HepG2 (cell line): ENCODE results near the gene NDEL1. TPM values are rescaled to one million over a fixed set of nuclear protein-coding genes. Genes with fewer than 3 reads are reported as not detected.

Experiments
- BATF2 ChIP-seq: sonication (generic); formaldehyde crosslinking; IDR thresholded peaks from 2 replicates; pipeline ENCODE4 v1.8.0; 2022; ENCODE audit warnings: mild to moderate bottlenecking, missing genetic modification reagents, moderate library complexity
- GATAD1 ChIP-seq: IDR thresholded peaks from 2 replicates; pipeline ENCODE4 v1.6.1; 2016; ENCODE audit warnings: missing genetic modification reagents, missing compliant biosample characterization
- HIVEP1 ChIP-seq: sonication (generic); formaldehyde crosslinking; IDR thresholded peaks from 2 replicates; pipeline ENCODE4 v1.4.0; 2020; ENCODE audit warnings: mild to moderate bottlenecking, missing genetic modification reagents
- NCOA1 ChIP-seq: sonication (generic); formaldehyde crosslinking; IDR thresholded peaks from 2 replicates; pipeline ENCODE4 v1.9.0; 2021; ENCODE audit warnings: missing genetic modification reagents
- PPARG ChIP-seq: conservative IDR thresholded peaks from 2 replicates; pipeline ENCODE4 v1.6.1; 2016; ENCODE audit warnings: missing biosample characterization, missing genetic modification reagents
- SP2 ChIP-seq: sonication (generic); formaldehyde crosslinking; IDR thresholded peaks from 2 replicates; pipeline ENCODE4 v1.5.1; 2020; ENCODE audit warnings: mild to moderate bottlenecking, missing genetic modification reagents
- SPEN ChIP-seq: sonication (generic); formaldehyde crosslinking; IDR thresholded peaks from 2 replicates; pipeline ENCODE4 v1.5.1; 2020; ENCODE audit warnings: low read depth, mild to moderate bottlenecking, missing genetic modification reagents
- ZC3H13 ChIP-seq: sonication (generic); formaldehyde crosslinking; IDR thresholded peaks from 2 replicates; pipeline ENCODE4 v1.8.1; 2023; ENCODE audit warnings: mild to moderate bottlenecking, missing genetic modification reagents, moderate library complexity
- ZMYM4 ChIP-seq: sonication (generic); formaldehyde crosslinking; IDR thresholded peaks from 2 replicates; pipeline ENCODE4 v1.8.1; 2023; ENCODE audit warnings: mild to moderate bottlenecking, missing genetic modification reagents
- ZNF317 ChIP-seq: sonication (generic); formaldehyde crosslinking; IDR thresholded peaks from 2 replicates; pipeline ENCODE4 v1.5.0; 2020; ENCODE audit warnings: mild to moderate bottlenecking, missing genetic modification reagents
- ZNF576 ChIP-seq: sonication (generic); formaldehyde crosslinking; IDR thresholded peaks from 2 replicates; pipeline ENCODE4 v1.4.0; 2020; ENCODE audit warnings: mild to moderate bottlenecking, missing genetic modification reagents
- ZNF639 ChIP-seq: conservative IDR thresholded peaks from 2 replicates; pipeline ENCODE4 v1.6.1; 2018; ENCODE audit warnings: missing genetic modification reagents
- polyA plus RNA-seq, 8 experiments: library from polyadenylated mRNA; depleted of rRNA in 3 of 8; stranded (reverse) in 7 of 8; unstranded in 1 of 8; fragments of >200 nt; fragmentation: Illumina TruSeq in 4 of 8; extraction: Trizol in 4 of 8; gene quantifications; 2 replicates each; pipeline versions ENCODE4 v1.2.1 to v1.2.3, GENCODE V29; 2011 to 2016; ENCODE audit warnings: low read depth in 4 of 8, missing spikeins in 1 of 8, mixed read lengths in 1 of 8; ENCODE audit not compliant: insufficient read depth in 1 of 8
- total RNA-seq, 5 experiments: library from RNA; depleted of rRNA; stranded (reverse); fragments of >200 nt; fragmentation: Illumina TruSeq; extraction: Trizol; gene quantifications; 2 replicates each; pipeline ENCODE4 v1.2.3, GENCODE V29; 2016; ENCODE audit warnings: low read depth in 1 of 5
- TF ChIP-seq, protein P1 (sequence below): sonication (generic); formaldehyde crosslinking; IDR thresholded peaks from 2 replicates; pipeline ENCODE4 v1.5.1; 2020; ENCODE audit warnings: mild to moderate bottlenecking, missing genetic modification reagents, borderline replicate concordance
- TF ChIP-seq, protein P2 (sequence below): sonication (generic); formaldehyde crosslinking; IDR thresholded peaks from 2 replicates; pipeline ENCODE4 v1.8.0; 2022; ENCODE audit warnings: mild to moderate bottlenecking, missing genetic modification reagents, borderline replicate concordance
- TF ChIP-seq, protein P3 (sequence below): sonication (generic); formaldehyde crosslinking; IDR thresholded peaks from 2 replicates; pipeline ENCODE4 v1.4.0; 2020; ENCODE audit warnings: missing genetic modification reagents, low read depth, mild to moderate bottlenecking, borderline replicate concordance
- TF ChIP-seq, protein P4 (sequence below): sonication (generic); formaldehyde crosslinking; IDR thresholded peaks from 2 replicates; pipeline ENCODE4 v1.5.0; 2020; ENCODE audit warnings: missing genetic modification reagents

The NDEL1 gene
- total and polyA plus RNA-seq, 2 of the 13 experiments (the other 11 are each of a cell fraction or from before 2014, with no cell fraction given) = 59.8 to 153 TPM

GRCh38 chr17:8435245-8436168 is at the start of gene NDEL1 (continued):
- TF ChIP-seq, protein P1, sequence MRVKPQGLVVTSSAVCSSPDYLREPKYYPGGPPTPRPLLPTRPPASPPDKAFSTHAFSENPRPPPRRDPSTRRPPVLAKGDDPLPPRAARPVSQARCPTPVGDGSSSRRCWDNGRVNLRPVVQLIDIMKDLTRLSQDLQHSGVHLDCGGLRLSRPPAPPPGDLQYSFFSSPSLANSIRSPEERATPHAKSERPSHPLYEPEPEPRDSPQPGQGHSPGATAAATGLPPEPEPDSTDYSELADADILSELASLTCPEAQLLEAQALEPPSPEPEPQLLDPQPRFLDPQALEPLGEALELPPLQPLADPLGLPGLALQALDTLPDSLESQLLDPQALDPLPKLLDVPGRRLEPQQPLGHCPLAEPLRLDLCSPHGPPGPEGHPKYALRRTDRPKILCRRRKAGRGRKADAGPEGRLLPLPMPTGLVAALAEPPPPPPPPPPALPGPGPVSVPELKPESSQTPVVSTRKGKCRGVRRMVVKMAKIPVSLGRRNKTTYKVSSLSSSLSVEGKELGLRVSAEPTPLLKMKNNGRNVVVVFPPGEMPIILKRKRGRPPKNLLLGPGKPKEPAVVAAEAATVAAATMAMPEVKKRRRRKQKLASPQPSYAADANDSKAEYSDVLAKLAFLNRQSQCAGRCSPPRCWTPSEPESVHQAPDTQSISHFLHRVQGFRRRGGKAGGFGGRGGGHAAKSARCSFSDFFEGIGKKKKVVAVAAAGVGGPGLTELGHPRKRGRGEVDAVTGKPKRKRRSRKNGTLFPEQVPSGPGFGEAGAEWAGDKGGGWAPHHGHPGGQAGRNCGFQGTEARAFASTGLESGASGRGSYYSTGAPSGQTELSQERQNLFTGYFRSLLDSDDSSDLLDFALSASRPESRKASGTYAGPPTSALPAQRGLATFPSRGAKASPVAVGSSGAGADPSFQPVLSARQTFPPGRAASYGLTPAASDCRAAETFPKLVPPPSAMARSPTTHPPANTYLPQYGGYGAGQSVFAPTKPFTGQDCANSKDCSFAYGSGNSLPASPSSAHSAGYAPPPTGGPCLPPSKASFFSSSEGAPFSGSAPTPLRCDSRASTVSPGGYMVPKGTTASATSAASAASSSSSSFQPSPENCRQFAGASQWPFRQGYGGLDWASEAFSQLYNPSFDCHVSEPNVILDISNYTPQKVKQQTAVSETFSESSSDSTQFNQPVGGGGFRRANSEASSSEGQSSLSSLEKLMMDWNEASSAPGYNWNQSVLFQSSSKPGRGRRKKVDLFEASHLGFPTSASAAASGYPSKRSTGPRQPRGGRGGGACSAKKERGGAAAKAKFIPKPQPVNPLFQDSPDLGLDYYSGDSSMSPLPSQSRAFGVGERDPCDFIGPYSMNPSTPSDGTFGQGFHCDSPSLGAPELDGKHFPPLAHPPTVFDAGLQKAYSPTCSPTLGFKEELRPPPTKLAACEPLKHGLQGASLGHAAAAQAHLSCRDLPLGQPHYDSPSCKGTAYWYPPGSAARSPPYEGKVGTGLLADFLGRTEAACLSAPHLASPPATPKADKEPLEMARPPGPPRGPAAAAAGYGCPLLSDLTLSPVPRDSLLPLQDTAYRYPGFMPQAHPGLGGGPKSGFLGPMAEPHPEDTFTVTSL = no peak
- no peak for TF ChIP-seq BATF2 (CRISPR knock-in tag)
- TF ChIP-seq, protein P2, sequence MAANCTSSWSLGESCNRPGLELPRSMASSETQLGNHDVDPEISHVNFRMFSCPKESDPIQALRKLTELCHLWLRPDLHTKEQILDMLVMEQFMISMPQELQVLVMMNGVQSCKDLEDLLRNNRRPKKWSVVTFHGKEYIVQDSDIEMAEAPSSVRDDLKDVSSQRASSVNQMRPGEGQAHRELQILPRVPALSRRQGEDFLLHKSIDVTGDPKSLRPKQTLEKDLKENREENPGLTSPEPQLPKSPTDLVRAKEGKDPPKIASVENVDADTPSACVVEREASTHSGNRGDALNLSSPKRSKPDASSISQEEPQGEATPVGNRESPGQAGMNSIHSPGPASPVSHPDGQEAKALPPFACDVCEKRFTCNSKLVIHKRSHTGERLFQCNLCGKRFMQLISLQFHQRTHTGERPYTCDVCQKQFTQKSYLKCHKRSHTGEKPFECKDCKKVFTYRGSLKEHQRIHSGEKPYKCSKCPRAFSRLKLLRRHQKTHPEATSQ (CRISPR knock-in tag) = no peak
- peak; percentile 63 for TF ChIP-seq GATAD1 (CRISPR knock-in tag)
- no peak for TF ChIP-seq SP2
- TF ChIP-seq ZC3H13 = peak; percentile 66; the same call in 1 of the 2 replicates
- TF ChIP-seq SPEN (CRISPR knock-in tag) = peak; percentile 59; the same call in 1 of the 2 replicates
- peak; percentile 56 for TF ChIP-seq ZMYM4 (CRISPR knock-in tag)
- TF ChIP-seq HIVEP1 (CRISPR knock-in tag) = no peak
- no peak for TF ChIP-seq ZNF639
- TF ChIP-seq, protein P3, sequence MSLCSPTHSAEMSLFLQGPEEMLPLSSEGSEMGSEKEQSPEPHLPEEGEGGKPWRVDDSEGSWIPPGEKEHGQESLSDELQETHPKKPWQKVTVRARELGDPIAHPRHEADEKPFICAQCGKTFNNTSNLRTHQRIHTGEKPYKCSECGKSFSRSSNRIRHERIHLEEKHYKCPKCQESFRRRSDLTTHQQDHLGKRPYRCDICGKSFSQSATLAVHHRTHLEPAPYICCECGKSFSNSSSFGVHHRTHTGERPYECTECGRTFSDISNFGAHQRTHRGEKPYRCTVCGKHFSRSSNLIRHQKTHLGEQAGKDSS (CRISPR knock-in tag) = peak; percentile 77; the same call in 1 of the 2 replicates
- TF ChIP-seq ZNF576 (CRISPR knock-in tag) = no peak
- no peak for TF ChIP-seq PPARG
- TF ChIP-seq, protein P4, sequence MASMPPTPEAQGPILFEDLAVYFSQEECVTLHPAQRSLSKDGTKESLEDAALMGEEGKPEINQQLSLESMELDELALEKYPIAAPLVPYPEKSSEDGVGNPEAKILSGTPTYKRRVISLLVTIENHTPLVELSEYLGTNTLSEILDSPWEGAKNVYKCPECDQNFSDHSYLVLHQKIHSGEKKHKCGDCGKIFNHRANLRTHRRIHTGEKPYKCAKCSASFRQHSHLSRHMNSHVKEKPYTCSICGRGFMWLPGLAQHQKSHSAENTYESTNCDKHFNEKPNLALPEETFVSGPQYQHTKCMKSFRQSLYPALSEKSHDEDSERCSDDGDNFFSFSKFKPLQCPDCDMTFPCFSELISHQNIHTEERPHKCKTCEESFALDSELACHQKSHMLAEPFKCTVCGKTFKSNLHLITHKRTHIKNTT = 0 out of 2 replicates have a peak, but pooled peaks have one; percentile 49
- TF ChIP-seq NCOA1 (CRISPR knock-in tag) = 0 out of 2 replicates have a peak, but pooled peaks have one; percentile 55
- TF ChIP-seq ZNF317 (CRISPR knock-in tag) = 0 out of 2 replicates have a peak, but pooled peaks have one; percentile 27
